ENCODE results near the gene ARMC2. TPM values are rescaled to one million over a fixed set of nuclear protein-coding genes. Genes with fewer than 3 reads are reported as not detected.

The ARMC2 gene
- total and polyA plus RNA-seq, 8 donors, result 0.46 to 13.4 (median 2.3) TPM; not detected in 1

DNA sequence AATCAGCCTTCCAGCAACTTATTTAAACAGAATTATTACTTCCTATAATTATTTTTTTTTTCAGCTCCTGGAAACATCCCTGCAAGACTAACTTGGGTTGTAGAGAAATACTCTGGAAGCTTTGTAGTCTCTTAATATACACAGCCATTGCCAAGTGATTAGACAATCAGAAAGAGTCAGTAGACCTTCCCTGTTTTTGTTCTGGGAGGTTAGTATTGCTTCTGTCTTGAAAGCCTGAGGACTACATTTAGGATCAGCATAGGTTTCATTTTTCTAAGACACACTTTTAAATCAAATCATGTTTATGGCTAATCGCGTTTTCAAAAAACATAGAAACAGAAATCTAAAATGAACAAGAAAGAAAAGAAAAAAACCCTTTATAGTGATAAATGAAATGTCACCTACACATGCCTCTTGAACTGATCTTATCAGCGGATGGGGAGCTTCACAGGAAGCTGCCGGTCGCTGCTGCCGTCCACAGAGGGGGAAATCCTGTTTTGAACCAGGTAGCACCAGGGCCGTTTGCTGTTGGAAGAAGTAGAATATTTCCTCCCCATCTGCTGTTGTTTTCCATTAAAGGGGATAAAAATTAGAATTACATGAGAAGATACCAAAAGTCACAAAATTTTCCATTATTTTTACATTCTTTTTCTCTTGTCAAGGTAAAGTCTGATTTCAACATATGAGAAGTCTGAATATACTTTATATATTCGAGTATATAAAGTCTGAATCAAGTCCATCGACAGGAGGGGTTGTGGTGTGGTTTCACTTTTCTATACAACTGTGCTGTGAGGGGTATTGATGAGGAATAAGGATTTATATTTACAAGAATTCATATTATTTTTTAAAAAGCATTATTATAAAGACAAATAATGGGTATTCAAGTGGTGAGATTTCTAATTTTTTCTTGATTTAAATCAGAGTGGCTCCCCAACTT, 94.6 kb downstream of the ARMC2 start:
- TF ChIP-seq, protein P1, sequence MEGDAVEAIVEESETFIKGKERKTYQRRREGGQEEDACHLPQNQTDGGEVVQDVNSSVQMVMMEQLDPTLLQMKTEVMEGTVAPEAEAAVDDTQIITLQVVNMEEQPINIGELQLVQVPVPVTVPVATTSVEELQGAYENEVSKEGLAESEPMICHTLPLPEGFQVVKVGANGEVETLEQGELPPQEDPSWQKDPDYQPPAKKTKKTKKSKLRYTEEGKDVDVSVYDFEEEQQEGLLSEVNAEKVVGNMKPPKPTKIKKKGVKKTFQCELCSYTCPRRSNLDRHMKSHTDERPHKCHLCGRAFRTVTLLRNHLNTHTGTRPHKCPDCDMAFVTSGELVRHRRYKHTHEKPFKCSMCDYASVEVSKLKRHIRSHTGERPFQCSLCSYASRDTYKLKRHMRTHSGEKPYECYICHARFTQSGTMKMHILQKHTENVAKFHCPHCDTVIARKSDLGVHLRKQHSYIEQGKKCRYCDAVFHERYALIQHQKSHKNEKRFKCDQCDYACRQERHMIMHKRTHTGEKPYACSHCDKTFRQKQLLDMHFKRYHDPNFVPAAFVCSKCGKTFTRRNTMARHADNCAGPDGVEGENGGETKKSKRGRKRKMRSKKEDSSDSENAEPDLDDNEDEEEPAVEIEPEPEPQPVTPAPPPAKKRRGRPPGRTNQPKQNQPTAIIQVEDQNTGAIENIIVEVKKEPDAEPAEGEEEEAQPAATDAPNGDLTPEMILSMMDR (IDR thresholded peaks at IDR 0.05), result no peak
- TF ChIP-seq EP300 (IDR thresholded peaks at IDR 0.05) (no peak), POLR2AphosphoS5 (IDR thresholded peaks at IDR 0.05) (no peak), POLR2A (IDR thresholded peaks at IDR 0.05) (no peak)
- H3K27ac ChIP-seq, result peak overlapping the region in 3 of 5 donors; percentile 84 to 90 (median 87)
- peak in 1 of 2 donors; percentile 65 for DNase-seq
- no peaks in the 10 kb centered on the region for H3K27me3 ChIP-seq
- no peaks in the 10 kb centered on the region for H3K9me3 ChIP-seq
- H3K4me1 ChIP-seq, result peaks cover 32 to 61% (median 52%) of the 10 kb centered on the region in 4 donors
- no peaks in the 10 kb centered on the region for H3K36me3 ChIP-seq
- H3K4me3 ChIP-seq, result no peak overlapping the region
- intact Hi-C loops (cut with DNase I; ENCODE audit: low total_unique reads), result no loop called here
- WGBS, 5 donors, result 69 to 77% (median 73%) methylated on average over 9 of the region's 9 CpGs

DNA sequence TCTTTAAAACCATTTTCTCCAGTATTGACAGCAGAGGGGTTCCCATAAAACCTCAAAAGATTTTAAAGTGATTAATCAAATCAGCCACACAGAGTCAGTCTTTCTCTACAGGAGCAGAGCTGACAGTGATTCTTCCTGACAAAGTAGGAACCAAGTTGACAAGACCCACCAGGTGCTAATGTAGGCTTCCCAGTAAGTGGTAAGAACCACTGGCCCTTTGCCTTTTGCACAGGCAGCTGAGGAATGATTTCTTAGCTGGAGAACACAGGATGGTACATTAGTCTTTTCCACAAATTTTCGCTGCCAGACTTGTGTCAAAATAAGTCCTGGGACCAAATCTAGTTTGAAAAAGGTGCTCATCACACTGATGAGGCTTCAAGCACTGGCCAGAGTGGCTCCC, 95.8 kb downstream of the ARMC2 start:
- Histone ChIP-seq H3K27me3 (no peaks in the 10 kb centered on the region), H3K4me3 (no peak overlapping the region), H3K9me3 (no peaks in the 10 kb centered on the region), H3K4me1 (peaks cover 40 to 74% (median 64%) of the 10 kb centered on the region in 4 donors), H3K27ac (peak overlapping the region; percentile 70 to 90 (median 84)), H3K36me3 (no peaks in the 10 kb centered on the region)
- no peak for TF ChIP-seq EP300 (IDR thresholded peaks at IDR 0.05)
- no peak for TF ChIP-seq POLR2AphosphoS5 (IDR thresholded peaks at IDR 0.05)
- TF ChIP-seq POLR2A (IDR thresholded peaks at IDR 0.05), result no peak
- TF ChIP-seq, protein P1 (IDR thresholded peaks at IDR 0.05), result no peak
- DNase-seq, result no peak
- 65 to 100% (median 96%) methylated on average over 1 of the region's 1 CpG for WGBS, 5 donors
- intact Hi-C loops (cut with DNase I; ENCODE audit: low total_unique reads), result no loop called here

- Histone ChIP-seq H3K36me3 (no peaks in the 10 kb centered on the region), H3K27ac (peak overlapping the region; percentile 52 to 90 (median 84)), H3K4me1 (peaks cover 40 to 78% (median 66%) of the 10 kb centered on the region in 4 donors), H3K27me3 (no peaks in the 10 kb centered on the region), H3K4me3 (peak overlapping the region in 2 of 4 donors; percentile 2 to 9), H3K9me3 (no peaks in the 10 kb centered on the region)
- WGBS, 5 donors, result 35 to 50% (median 48%) methylated on average over 12 of the region's 12 CpGs
- peak; percentile 64 for TF ChIP-seq EP300 (IDR thresholded peaks at IDR 0.05)
- TF ChIP-seq POLR2AphosphoS5 (IDR thresholded peaks at IDR 0.05), result peak; percentile 58 to 66 (median 61)
- TF ChIP-seq, protein P1 (IDR thresholded peaks at IDR 0.05), result no peak
- intact Hi-C loops (cut with DNase I; ENCODE audit: low total_unique reads), result no loop called here
- DNase-seq, result peak in 1 of 2 donors; percentile 88
Observed at GRCh38 chr6:108944707-108945680, 96.8 kb downstream of the ARMC2 start.

DNA sequence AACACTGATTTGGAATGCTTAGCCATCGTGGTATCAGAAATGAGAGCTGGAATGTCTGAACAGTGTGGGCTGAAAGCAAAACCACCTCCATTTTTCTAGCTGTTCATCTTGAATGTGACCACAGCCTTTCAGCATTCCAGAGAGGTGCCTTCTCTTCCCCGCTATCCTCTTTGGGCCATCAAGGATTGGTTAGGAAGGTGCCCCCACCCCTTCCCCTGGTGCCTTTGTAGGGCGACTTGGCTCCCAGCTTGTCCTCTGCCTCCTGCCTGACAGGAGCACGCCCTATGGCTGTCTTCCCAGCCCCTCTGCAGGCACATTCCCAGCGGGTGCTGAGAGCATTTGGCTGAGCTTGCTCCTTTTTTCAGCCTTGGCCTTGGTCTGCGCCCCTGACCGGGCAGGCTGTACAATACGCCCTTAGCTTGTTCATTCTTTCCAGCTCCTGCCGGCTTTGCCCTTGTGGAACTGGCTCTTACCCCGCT, 97.5 kb downstream of the ARMC2 start:
- TF ChIP-seq POLR2AphosphoS5 (IDR thresholded peaks at IDR 0.05), result peak in 2 of 3 donors; percentile 9 to 57
- TF ChIP-seq, protein P1 (IDR thresholded peaks at IDR 0.05), result no peak
- no peak for TF ChIP-seq POLR2A (IDR thresholded peaks at IDR 0.05)
- no peak for TF ChIP-seq EP300 (IDR thresholded peaks at IDR 0.05)
- WGBS, 5 donors, result 18 to 30% (median 26%) methylated on average over 10 of the region's 10 CpGs
- Histone ChIP-seq H3K27ac (peak overlapping the region; percentile 52 to 90 (median 84)), H3K9me3 (no peaks in the 10 kb centered on the region), H3K4me3 (peak overlapping the region in 2 of 4 donors; percentile 2 to 9), H3K36me3 (no peaks in the 10 kb centered on the region), H3K27me3 (no peaks in the 10 kb centered on the region), H3K4me1 (peaks cover 41 to 78% (median 66%) of the 10 kb centered on the region in 4 donors)
- intact Hi-C loops (cut with DNase I; ENCODE audit: low total_unique reads), result no loop called here
- DNase-seq, result peak; percentile 65 to 77
